ENCODE results near the gene EDEM3.

The EDEM3 gene

DNA sequence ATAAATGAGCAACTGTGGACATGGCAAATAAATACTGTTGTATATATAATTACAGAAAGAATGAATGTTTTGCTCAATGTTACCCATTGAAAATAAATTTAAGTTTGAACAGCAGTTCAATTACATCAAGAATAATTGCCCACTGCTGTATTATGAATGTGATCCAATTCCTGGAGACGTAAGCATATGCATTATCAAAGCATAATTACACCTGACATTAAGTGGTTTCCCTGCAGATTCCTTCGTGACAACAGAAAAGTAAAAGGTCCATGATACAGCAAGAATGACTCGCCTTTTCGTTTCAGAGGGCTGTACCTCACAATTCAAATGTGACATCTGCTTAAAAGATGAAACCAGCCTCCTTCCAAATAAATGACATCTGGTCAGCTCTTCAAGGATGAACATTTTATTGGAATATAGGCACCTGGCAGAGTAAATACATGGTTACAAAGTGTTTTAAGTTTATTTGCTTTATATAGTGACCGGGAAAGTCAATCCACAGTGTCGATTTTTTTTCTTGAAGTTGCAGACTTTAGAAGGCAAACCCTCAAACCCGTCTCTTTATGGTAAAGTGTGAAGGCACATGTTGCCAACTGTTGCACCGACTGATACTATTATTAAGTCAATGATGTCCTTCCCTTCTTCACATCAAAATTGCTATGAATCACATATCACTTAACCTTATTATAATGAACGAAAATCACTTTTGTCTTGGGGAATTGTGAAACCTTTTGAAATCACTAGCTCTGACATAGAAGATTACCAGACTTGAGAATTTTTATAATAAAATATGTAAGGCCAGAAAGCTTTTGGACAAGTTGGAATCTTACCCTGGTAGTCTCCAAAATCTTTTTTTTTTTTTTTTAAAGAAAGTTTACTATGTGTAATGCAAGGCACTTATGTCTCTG, 36.2 kb upstream of the EDEM3 start:
- H3K4me3 ChIP-seq (ENCODE audit: low read length, poor library complexity, severe bottlenecking): no peak overlapping the region
- H3K36me3 ChIP-seq (ENCODE audit: insufficient read depth, low read length): no peaks in the 10 kb centered on the region
- H2AFZ ChIP-seq (ENCODE audit: low read length): no peak overlapping the region
- H3K4me1 ChIP-seq (ENCODE audit: insufficient read depth, low read length, poor library complexity, severe bottlenecking): peaks cover 24% of the 10 kb centered on the region
- no peaks in the 10 kb centered on the region for H3K9me3 ChIP-seq (ENCODE audit: insufficient read depth, low read depth, low read length)
- no peak overlapping the region for H3K4me2 ChIP-seq (ENCODE audit: low read depth, low read length, poor library complexity, severe bottlenecking)
- H3K79me2 ChIP-seq (ENCODE audit: insufficient read depth, low read length): no peaks in the 10 kb centered on the region
- no peaks in the 10 kb centered on the region for H3K27me3 ChIP-seq (ENCODE audit: insufficient read depth, low read length, poor library complexity, severe bottlenecking)
- no peaks in the 10 kb centered on the region for H3K9me2 ChIP-seq (replicated peaks; ENCODE audit: low read depth, low read length)
- no peaks in the 10 kb centered on the region for H4K20me1 ChIP-seq (ENCODE audit: insufficient read depth, low read length, poor library complexity, severe bottlenecking)
- H3F3A ChIP-seq (ENCODE audit: low read depth): no peaks in the 10 kb centered on the region
- TF ChIP-seq EZH2phosphoT487 (IDR thresholded peaks at IDR 0.05; ENCODE audit: borderline replicate concordance): no peak
- TF ChIP-seq, protein P1, sequence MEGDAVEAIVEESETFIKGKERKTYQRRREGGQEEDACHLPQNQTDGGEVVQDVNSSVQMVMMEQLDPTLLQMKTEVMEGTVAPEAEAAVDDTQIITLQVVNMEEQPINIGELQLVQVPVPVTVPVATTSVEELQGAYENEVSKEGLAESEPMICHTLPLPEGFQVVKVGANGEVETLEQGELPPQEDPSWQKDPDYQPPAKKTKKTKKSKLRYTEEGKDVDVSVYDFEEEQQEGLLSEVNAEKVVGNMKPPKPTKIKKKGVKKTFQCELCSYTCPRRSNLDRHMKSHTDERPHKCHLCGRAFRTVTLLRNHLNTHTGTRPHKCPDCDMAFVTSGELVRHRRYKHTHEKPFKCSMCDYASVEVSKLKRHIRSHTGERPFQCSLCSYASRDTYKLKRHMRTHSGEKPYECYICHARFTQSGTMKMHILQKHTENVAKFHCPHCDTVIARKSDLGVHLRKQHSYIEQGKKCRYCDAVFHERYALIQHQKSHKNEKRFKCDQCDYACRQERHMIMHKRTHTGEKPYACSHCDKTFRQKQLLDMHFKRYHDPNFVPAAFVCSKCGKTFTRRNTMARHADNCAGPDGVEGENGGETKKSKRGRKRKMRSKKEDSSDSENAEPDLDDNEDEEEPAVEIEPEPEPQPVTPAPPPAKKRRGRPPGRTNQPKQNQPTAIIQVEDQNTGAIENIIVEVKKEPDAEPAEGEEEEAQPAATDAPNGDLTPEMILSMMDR (conservative IDR thresholded peaks at IDR 0.05; ENCODE audit: low read length): no peak
- H3K9ac ChIP-seq (ENCODE audit: low read depth, low read length, poor library complexity, severe bottlenecking): no peak overlapping the region

DNA sequence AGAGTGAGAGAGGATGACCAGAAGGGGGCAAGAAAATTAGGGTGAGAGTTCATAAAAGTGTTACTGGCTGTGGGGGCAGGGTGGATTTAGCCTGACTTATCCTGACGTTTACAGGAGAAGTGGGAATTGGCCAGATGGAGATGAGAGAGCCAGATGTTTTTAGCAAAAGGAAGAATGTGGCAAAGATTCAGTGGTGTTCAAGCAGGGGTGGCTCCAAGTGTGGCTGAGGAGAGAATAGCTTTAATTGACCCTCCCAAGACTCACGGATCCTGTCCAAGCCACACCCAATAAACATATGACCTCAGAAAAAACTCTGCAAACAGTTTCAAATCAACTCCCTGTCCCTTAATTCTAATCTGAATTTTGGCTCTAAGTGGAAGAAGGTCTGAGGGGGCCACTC, 35.2 kb upstream of the EDEM3 start:
- no peaks in the 10 kb centered on the region; the same call in 1 of the 2 replicates for H3K9me3 ChIP-seq (ENCODE audit: insufficient read depth, low read depth, low read length)
- no peak overlapping the region for H3K4me3 ChIP-seq (ENCODE audit: low read length, poor library complexity, severe bottlenecking)
- H3K27me3 ChIP-seq (ENCODE audit: insufficient read depth, low read length, poor library complexity, severe bottlenecking): no peaks in the 10 kb centered on the region
- H3K79me2 ChIP-seq (ENCODE audit: insufficient read depth, low read length): no peaks in the 10 kb centered on the region
- no peaks in the 10 kb centered on the region for H3F3A ChIP-seq (ENCODE audit: low read depth)
- H3K36me3 ChIP-seq (ENCODE audit: insufficient read depth, low read length): no peaks in the 10 kb centered on the region
- H3K4me2 ChIP-seq (ENCODE audit: low read depth, low read length, poor library complexity, severe bottlenecking): no peak overlapping the region
- no peaks in the 10 kb centered on the region for H3K9me2 ChIP-seq (replicated peaks; ENCODE audit: low read depth, low read length)
- H2AFZ ChIP-seq (ENCODE audit: low read length): no peak overlapping the region
- H3K4me1 ChIP-seq (ENCODE audit: insufficient read depth, low read length, poor library complexity, severe bottlenecking): peaks cover 24% of the 10 kb centered on the region
- H4K20me1 ChIP-seq (ENCODE audit: insufficient read depth, low read length, poor library complexity, severe bottlenecking): no peaks in the 10 kb centered on the region
- TF ChIP-seq, protein P1 (conservative IDR thresholded peaks at IDR 0.05; ENCODE audit: low read length): no peak
- TF ChIP-seq EZH2phosphoT487 (IDR thresholded peaks at IDR 0.05; ENCODE audit: borderline replicate concordance): no peak
- no peak overlapping the region for H3K9ac ChIP-seq (ENCODE audit: low read depth, low read length, poor library complexity, severe bottlenecking)

DNA sequence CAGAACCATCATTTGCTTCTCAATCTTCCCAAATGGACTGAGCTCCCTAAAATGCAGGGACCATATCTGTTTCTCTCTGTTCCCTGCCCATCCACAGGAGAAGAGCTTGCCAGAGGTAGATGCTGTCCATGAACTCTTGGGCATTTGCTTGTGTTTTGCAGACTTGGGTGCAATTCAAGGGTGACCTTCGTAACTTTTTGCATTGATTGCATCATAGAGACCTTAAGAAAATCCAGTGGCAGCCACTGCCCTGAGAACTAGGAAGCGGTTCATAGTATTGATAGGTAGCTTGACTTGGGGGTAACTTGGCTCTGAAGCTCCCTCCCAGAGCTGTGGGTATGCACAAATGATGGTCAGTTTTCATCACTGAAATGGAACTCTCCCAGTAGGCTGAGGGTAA, 34.3 kb upstream of the EDEM3 start:
- H3K4me2 ChIP-seq (ENCODE audit: low read depth, low read length, poor library complexity, severe bottlenecking): no peak overlapping the region
- no peaks in the 10 kb centered on the region for H4K20me1 ChIP-seq (ENCODE audit: insufficient read depth, low read length, poor library complexity, severe bottlenecking)
- peaks cover 20% of the 10 kb centered on the region for H3K4me1 ChIP-seq (ENCODE audit: insufficient read depth, low read length, poor library complexity, severe bottlenecking)
- no peak overlapping the region for H2AFZ ChIP-seq (ENCODE audit: low read length)
- H3K9me2 ChIP-seq (replicated peaks; ENCODE audit: low read depth, low read length): no peaks in the 10 kb centered on the region
- H3K9me3 ChIP-seq (ENCODE audit: insufficient read depth, low read depth, low read length): peaks cover 5% of the 10 kb centered on the region
- no peaks in the 10 kb centered on the region for H3K27me3 ChIP-seq (ENCODE audit: insufficient read depth, low read length, poor library complexity, severe bottlenecking)
- no peaks in the 10 kb centered on the region for H3K79me2 ChIP-seq (ENCODE audit: insufficient read depth, low read length)
- no peaks in the 10 kb centered on the region for H3K36me3 ChIP-seq (ENCODE audit: insufficient read depth, low read length)
- no peak overlapping the region for H3K9ac ChIP-seq (ENCODE audit: low read depth, low read length, poor library complexity, severe bottlenecking)
- no peak overlapping the region for H3K4me3 ChIP-seq (ENCODE audit: low read length, poor library complexity, severe bottlenecking)
- H3F3A ChIP-seq (ENCODE audit: low read depth): no peaks in the 10 kb centered on the region
- TF ChIP-seq, protein P1 (conservative IDR thresholded peaks at IDR 0.05; ENCODE audit: low read length): no peak
- TF ChIP-seq EZH2phosphoT487 (IDR thresholded peaks at IDR 0.05; ENCODE audit: borderline replicate concordance): no peak

Data from Loucy (cell line).